Activated B cell treated with CpG ODN at 0.5 μM for 24 hours (primary cell): Measurements from ENCODE around the gene MRPL17. TPM values are rescaled to one million over a fixed set of nuclear protein-coding genes. Genes with fewer than 3 reads are reported as not detected.

Experiments used
- ATAC-seq: fragments of 200-7000 bp; cut with Tn5 transposase; one replicate; pipeline ENCODE4 v1.10.0; 2021; ENCODE audit warnings: low read depth, mild to moderate bottlenecking, moderate library complexity
- CTCF ChIA-PET: fragments of 350-600 bp; sonication (Branson Sonifier 250); formaldehyde crosslinking; loops from one replicate; lab custom pipeline; 2021; ENCODE audit warnings: antibody characterized with exemption; lab: Charles Lee
- POLR2A ChIA-PET: fragments of 350-600 bp; sonication (Branson Sonifier 250); formaldehyde crosslinking; loops from one replicate; lab custom pipeline; 2021; ENCODE audit warnings: antibody characterized with exemption; lab: Charles Lee
- DNase-seq: peaks from one replicate; pipeline ENCODE4 v3.0.0; 2022
- H3K27ac Mint-ChIP-seq: one replicate; pipeline ENCODE4 v1.8.0; 2020; ENCODE audit warnings: mixed read lengths
- H3K27me3 Mint-ChIP-seq: one replicate; pipeline ENCODE4 v1.8.0; 2021; ENCODE audit warnings: mixed read lengths
- H3K36me3 Mint-ChIP-seq: one replicate; pipeline ENCODE4 v1.8.0; 2021; ENCODE audit warnings: low read depth, mixed read lengths
- H3K4me1 Mint-ChIP-seq: one replicate; pipeline ENCODE4 v1.8.0; 2021; ENCODE audit warnings: mixed read lengths
- H3K4me3 Mint-ChIP-seq: one replicate; pipeline ENCODE4 v1.8.0; 2020; ENCODE audit warnings: mild to moderate bottlenecking, mixed read lengths
- H3K9me3 Mint-ChIP-seq: one replicate; pipeline ENCODE4 v1.8.0; 2020; ENCODE audit warnings: mixed read lengths
- CTCF ChIP-seq: fragments of 200-600 bp; IDR thresholded peaks from one replicate; pipeline ENCODE4 v1.8.0; 2022; ENCODE audit warnings: antibody characterized with exemption, mild to moderate bottlenecking
- intact Hi-C: fragments of 100-400 bp; cut with micrococcal nuclease; formaldehyde crosslinking; loops from one replicate; pipeline ENCODE4 v1.15.1; 2024
- total RNA-seq: library from RNA; stranded (reverse); gene quantifications from 2 replicates; pipeline ENCODE4 v1.2.3, GENCODE V29; 2022

MRPL17 gene
- total RNA-seq, 1 donor from 2014 or later = 34.1 TPM

- DNase-seq (no peak), ATAC-seq (no peak)
- Mint-ChIP-seq H3K27me3 (peaks cover 6% of the 10 kb centered on the region), H3K36me3 (no peaks in the 10 kb centered on the region), H3K4me1 (peaks cover 3% of the 10 kb centered on the region), H3K4me3 (no peak overlapping the region), H3K27ac (no peak overlapping the region), H3K9me3 (no peaks in the 10 kb centered on the region)
- ChIA-PET CTCF (no interaction called here), POLR2A (no interaction called here)
- TF ChIP-seq CTCF = no peak
- intact Hi-C loops = loop anchor here (2.0 kb wide), 1 partner anchor 14 kb away; no protein-coding TSS in a partner anchor
Measured at GRCh38 chr11:6660712-6661111, 22.4 kb downstream of the MRPL17 start.

GRCh38 chr11:6658647-6659046 lies 24.5 kb downstream of the MRPL17 start:
- DNase-seq (no peak), ATAC-seq (no peak)
- intact Hi-C loops = no loop called here
- Mint-ChIP-seq H3K36me3 (no peaks in the 10 kb centered on the region), H3K4me1 (peaks cover 3% of the 10 kb centered on the region), H3K27ac (no peak overlapping the region), H3K27me3 (peaks cover 6% of the 10 kb centered on the region), H3K9me3 (no peaks in the 10 kb centered on the region), H3K4me3 (no peak overlapping the region)
- CTCF ChIA-PET = interaction anchor here (1.0 kb wide), 1 partner anchor 9 kb away, joined by 3 read pairs; no protein-coding TSS in a partner anchor
- TF ChIP-seq CTCF = no peak
- POLR2A ChIA-PET = interaction anchor here (0.7 to 1.4 kb wide), 2 partner anchors 12 to 47 kb away, joined by 3 to 4 read pairs; partner anchors contain the start of gene TAF10

GRCh38 chr11:6657346-6657745 lies 25.8 kb downstream of the MRPL17 start:
- ATAC-seq (no peak), DNase-seq (no peak)
- H3K4me3 Mint-ChIP-seq = peak overlapping the region; percentile 71
- H3K9me3 Mint-ChIP-seq = no peaks in the 10 kb centered on the region
- ChIA-PET CTCF (interaction anchor here (1.0 kb wide), 1 partner anchor 11 kb away, joined by 3 read pairs; no protein-coding TSS in a partner anchor), POLR2A (interaction anchor here (0.6 kb wide), 1 partner anchor 13 kb away, joined by 3 read pairs; no protein-coding TSS in a partner anchor)
- no peak overlapping the region for H3K27ac Mint-ChIP-seq
- no peak for TF ChIP-seq CTCF
- peaks cover 6% of the 10 kb centered on the region for H3K27me3 Mint-ChIP-seq
- H3K4me1 Mint-ChIP-seq = peaks cover 3% of the 10 kb centered on the region
- intact Hi-C loops = no loop called here
- H3K36me3 Mint-ChIP-seq = no peaks in the 10 kb centered on the region

- no peak for ATAC-seq
- Mint-ChIP-seq H3K27me3 (peaks cover 6% of the 10 kb centered on the region), H3K4me3 (peak overlapping the region; percentile 71), H3K9me3 (no peaks in the 10 kb centered on the region), H3K27ac (no peak overlapping the region), H3K36me3 (no peaks in the 10 kb centered on the region), H3K4me1 (peaks cover 3% of the 10 kb centered on the region)
- intact Hi-C loops = no loop called here
- POLR2A ChIA-PET = interaction anchor here (0.6 to 1.6 kb wide), 3 partner anchors 13 to 38 kb away, joined by 3 to 5 read pairs (median 3); partner anchors contain the start of gene TPP1
- CTCF ChIA-PET = no interaction called here
- no peak for DNase-seq
- no peak for TF ChIP-seq CTCF
Measured at GRCh38 chr11:6656936-6657335, 26.2 kb downstream of the MRPL17 start.

GRCh38 chr11:6656584-6656915 lies 26.6 kb downstream of the MRPL17 start:
- Mint-ChIP-seq H3K4me3 (peak overlapping the region; percentile 71), H3K27ac (no peak overlapping the region), H3K27me3 (peaks cover 6% of the 10 kb centered on the region), H3K9me3 (no peaks in the 10 kb centered on the region), H3K36me3 (no peaks in the 10 kb centered on the region), H3K4me1 (peaks cover 3% of the 10 kb centered on the region)
- CTCF ChIA-PET = no interaction called here
- intact Hi-C loops = no loop called here
- ATAC-seq (no peak), DNase-seq (no peak)
- no peak for TF ChIP-seq CTCF
- POLR2A ChIA-PET = interaction anchor here (0.7 to 1.6 kb wide), 2 partner anchors 32 to 37 kb away, joined by 3 to 5 read pairs; partner anchors contain the start of gene TPP1
